LNCAP (cell line): ENCODE data around the gene TBC1D24.
A peak's percentile ranks its signal among the peaks of the same experiment; 100 is the strongest.

Source experiments
- TF ChIP-seq, protein P1 (sequence below): fragments of 450-650 bp; IDR thresholded peaks from 2 replicates; pipeline ENCODE4 v1.5.1; 2017; ENCODE audit warnings: mild to moderate bottlenecking

The TBC1D24 gene

DNA sequence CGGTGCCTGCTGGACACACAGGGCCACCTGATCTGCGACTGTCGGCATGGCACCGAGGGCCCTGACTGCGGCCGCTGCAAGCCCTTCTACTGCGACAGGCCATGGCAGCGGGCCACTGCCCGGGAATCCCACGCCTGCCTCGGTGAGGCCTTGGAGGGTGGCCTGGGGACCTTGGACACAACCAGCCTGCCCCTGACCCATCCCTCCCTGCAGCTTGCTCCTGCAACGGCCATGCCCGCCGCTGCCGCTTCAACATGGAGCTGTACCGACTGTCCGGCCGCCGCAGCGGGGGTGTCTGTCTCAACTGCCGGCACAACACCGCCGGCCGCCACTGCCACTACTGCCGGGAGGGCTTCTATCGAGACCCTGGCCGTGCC is 2.5 kb upstream of the TBC1D24 start:
- TF ChIP-seq, protein P1, sequence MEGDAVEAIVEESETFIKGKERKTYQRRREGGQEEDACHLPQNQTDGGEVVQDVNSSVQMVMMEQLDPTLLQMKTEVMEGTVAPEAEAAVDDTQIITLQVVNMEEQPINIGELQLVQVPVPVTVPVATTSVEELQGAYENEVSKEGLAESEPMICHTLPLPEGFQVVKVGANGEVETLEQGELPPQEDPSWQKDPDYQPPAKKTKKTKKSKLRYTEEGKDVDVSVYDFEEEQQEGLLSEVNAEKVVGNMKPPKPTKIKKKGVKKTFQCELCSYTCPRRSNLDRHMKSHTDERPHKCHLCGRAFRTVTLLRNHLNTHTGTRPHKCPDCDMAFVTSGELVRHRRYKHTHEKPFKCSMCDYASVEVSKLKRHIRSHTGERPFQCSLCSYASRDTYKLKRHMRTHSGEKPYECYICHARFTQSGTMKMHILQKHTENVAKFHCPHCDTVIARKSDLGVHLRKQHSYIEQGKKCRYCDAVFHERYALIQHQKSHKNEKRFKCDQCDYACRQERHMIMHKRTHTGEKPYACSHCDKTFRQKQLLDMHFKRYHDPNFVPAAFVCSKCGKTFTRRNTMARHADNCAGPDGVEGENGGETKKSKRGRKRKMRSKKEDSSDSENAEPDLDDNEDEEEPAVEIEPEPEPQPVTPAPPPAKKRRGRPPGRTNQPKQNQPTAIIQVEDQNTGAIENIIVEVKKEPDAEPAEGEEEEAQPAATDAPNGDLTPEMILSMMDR, result no peak

DNA sequence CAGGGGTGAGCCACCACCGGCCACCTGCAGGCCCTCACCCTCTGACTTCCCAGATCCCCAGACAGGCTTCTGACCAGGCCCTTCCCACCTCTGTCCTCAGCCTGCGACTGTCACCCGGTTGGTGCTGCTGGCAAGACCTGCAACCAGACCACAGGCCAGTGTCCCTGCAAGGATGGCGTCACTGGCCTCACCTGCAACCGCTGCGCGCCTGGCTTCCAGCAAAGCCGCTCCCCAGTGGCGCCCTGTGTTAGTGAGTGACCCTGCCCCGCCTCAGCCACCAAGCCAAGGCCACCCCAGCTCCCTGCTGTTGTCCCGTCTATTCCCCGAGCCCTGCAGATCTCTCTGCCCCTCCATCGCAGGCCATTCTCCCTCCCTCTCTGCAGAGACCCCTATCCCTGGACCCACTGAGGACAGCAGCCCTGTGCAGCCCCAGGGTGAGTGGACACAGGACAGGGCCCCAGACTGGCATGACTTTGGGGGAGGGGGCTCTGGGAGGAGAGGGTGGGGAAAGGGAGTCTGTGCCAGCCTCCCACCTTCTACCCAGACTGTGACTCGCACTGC is 2.0 kb upstream of the TBC1D24 start:
- TF ChIP-seq, protein P1, result no peak

DNA sequence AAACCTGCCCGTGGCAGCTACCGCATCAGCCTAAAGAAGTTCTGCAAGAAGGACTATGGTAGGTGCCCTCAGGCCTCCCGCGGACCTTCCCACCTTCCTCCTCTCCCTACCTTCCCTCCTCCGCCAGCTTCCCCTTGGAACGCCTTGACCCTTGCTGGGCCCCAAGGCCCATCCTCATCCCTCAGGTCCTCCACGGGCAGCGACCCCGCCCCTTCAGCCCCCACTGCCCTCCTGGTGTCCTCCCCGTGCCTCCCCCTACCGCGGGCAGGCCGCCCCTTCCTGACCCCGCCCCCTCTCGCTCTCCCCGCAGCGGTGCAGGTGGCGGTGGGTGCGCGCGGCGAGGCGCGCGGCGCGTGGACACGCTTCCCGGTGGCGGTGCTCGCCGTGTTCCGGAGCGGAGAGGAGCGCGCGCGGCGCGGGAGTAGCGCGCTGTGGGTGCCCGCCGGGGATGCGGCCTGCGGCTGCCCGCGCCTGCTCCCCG is 1.4 kb upstream of the TBC1D24 start:
- TF ChIP-seq, protein P1, result no peak

DNA sequence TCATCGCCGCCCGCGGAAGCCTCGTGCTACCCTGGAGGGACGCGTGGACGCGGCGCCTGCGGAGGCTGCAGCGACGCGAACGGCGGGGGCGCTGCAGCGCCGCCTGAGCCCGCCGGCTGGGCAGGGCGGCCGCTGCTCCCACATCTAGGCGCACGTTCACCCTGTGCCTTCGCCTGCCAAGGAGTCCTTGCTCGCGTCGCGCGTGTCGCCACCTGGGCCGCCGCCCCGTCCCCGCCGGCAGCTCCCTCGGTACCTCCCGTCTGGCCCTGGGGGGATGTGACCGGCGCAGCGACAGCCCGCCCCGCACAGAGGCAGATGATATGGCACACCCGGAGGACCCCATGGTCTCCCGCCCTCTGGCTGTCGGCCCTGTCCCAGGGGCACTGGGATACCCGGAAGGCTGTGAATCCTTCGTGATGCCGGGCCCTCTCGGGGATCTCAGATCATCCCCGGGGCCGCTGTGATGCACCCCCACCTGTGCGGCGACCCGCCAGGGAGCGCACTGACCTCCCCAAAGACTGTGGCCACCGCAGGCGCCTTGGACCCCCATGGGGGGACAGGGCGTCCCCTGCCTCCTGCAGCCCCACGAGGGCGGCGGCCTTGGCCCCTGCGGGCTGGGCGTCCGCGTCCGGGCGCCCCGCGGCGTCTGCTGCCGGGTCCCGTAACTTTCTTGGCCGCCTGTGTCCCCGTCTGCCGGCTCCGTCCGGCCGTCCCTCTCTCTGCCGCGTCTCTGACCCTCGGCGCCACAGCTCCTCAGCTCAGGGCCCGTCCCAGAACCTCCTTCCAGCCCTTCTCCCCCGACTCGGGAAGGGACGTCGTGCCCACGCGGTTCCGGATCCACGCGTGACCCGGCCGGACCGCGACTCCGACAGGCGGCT is 689 bp upstream of the TBC1D24 start:
- TF ChIP-seq, protein P1, result peak; percentile 61

DNA sequence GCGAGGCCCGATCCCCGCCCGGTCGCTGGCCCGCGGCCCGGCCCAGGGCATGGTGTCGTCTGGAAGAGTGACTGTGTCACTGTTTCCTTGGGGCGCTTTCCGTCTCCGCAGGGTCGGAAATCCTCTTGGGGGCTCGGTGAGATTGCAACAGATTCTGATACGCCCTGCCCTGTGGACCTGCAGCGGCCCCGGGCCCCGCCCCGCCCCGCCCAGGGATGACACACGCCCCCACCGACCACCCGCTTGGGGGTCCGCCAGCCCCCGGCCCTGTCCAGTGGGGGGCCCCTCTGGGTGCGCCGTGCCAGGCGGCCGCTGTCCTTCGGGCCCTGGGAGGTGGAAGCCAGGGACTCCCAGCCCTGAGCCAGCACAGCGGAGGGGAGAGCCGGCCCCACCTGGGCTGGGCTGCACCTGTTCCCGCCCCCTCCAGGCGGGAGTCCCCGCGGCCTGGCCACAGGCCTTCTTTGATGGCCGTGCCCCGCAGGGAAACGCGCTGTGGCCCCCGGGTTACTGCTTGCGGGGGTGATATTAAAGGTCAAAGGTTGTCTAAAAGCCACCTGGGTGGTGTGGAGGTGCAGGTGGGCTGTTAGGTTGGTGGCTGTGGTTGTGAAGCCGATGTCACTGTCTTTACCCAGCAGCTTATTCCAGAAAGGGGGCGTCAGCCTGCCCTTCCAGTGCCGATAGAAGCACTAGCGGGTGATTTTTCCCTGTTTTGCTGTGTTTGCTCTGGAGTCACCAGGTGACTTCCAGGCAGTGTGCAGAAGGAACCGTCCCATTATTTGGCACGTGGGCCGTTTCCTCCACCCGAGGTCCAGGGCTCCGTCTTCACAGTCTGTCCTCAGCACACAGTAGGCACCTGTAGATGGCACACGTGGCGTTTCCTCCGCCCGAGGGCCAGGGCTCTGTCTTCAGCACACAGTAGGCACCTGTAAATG is 752 bp downstream of the TBC1D24 start:
- TF ChIP-seq, protein P1, result no peak

DNA sequence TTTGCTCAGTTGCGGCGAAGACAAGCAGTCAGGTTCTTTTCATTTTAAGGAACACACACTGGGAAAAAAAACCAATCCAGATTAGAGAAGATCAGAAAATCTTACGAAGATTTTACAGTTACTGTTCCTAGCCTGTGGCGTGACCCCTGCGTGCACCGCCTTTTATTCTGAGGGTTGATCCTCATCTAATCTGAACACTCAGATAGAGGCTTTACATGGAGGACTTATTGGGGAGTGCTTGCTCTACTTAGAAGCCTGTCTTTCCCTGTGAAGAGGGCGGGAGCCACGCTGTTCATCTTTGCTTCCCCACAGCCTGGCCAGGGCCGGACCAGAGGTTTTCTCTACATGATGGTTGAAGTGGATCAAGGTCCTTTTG is 1.4 kb downstream of the TBC1D24 start:
- TF ChIP-seq, protein P1, result no peak

DNA sequence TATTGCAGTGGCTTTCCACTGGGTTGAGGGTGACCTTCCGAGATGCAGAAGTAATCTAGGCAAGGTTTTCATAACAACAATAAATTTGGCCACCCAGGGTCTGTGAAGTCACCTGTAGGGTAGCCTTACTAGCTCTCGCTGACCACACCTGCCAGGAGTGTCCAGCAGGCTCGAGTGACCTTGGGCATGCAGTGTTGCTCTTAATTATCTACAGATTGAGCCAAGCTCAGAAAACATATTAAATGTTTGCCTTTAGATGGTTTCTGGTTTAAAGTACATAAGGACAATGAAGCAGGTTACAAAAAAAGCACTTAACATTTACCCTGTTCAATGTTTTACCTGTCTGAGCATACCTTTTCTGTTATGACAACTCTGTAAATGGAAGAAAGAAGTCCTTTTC is 1.8 kb downstream of the TBC1D24 start:
- TF ChIP-seq, protein P1, result no peak
